GM19455 (cell line): Measurements from ENCODE around the gene GMFB.

Experiments
- ATAC-seq: cut with Tn5 transposase; IDR thresholded peaks from one replicate; pipeline ENCODE4 v1.9.1; 2021; ENCODE audit not compliant: unreplicated experiment

Gene GMFB

GRCh38 chr14:54493293-54493692 lies 4.5 kb upstream of the GMFB start:
- no peak for ATAC-seq

- no peak for ATAC-seq
These were observed 1.8 kb upstream of the GMFB start for GRCh38 chr14:54490445-54491175.

- ATAC-seq, result no peak
These were observed 1.1 kb upstream of the GMFB start for GRCh38 chr14:54489731-54490444.

- no peak for ATAC-seq
These were observed 521 bp upstream of the GMFB start for GRCh38 chr14:54489318-54489683.

GRCh38 chr14:54488318-54488645 lies 498 bp downstream of the GMFB start:
- peak; percentile 35 for ATAC-seq

GRCh38 chr14:54487771-54488170 lies 1.0 kb downstream of the GMFB start:
- ATAC-seq, result no peak

GRCh38 chr14:54486685-54487084 lies 2.1 kb downstream of the GMFB start:
- ATAC-seq, result no peak

- ATAC-seq, result no peak
These were observed 4.9 kb downstream of the GMFB start for GRCh38 chr14:54483846-54484245.

GRCh38 chr14:54483073-54483745 lies 5.6 kb downstream of the GMFB start:
- no peak for ATAC-seq

GRCh38 chr14:54481695-54482094 lies 7.1 kb downstream of the GMFB start:
- no peak for ATAC-seq

- ATAC-seq, result no peak
These were observed 7.8 kb downstream of the GMFB start for GRCh38 chr14:54480830-54481562.

GRCh38 chr14:54478636-54479215 lies 10.1 kb downstream of the GMFB start:
- ATAC-seq, result no peak

- no peak for ATAC-seq
These were observed 12.9 kb downstream of the GMFB start for GRCh38 chr14:54475911-54476310.

- no peak for ATAC-seq
These were observed 13.4 kb downstream of the GMFB start for GRCh38 chr14:54475187-54475899.

GRCh38 chr14:54474232-54474793 lies 14.5 kb downstream of the GMFB start:
- ATAC-seq, result no peak

GRCh38 chr14:54472315-54472714 lies 16.5 kb downstream of the GMFB start:
- ATAC-seq, result no peak

GRCh38 chr14:54471641-54472040 lies 17.1 kb downstream of the GMFB start:
- ATAC-seq, result no peak

GRCh38 chr14:54470701-54471100 lies 18.1 kb downstream of the GMFB start:
- no peak for ATAC-seq

GRCh38 chr14:54467280-54467679 lies 21.5 kb downstream of the GMFB start:
- ATAC-seq, result no peak

GRCh38 chr14:54465654-54466053 lies 23.1 kb downstream of the GMFB start:
- no peak for ATAC-seq
